Lung (tissue), 12 donors: ENCODE results near the gene TMEM63C. TPM values are rescaled to one million over a fixed set of nuclear protein-coding genes. Genes with fewer than 3 reads are reported as not detected.

Experiments
- ATAC-seq: fragments of 200-7000 bp; cut with Tn5 transposase; one replicate; pipeline ENCODE4 v1.9.1; 2020; ENCODE audit warnings: moderate number of reproducible peaks; ENCODE audit not compliant: insufficient read depth, low FRiP score
- DNase-seq, 3 donors: peaks; one replicate each; pipeline ENCODE4 v3.0.0-alpha.2; 2013 to 2017
- H3K27ac ChIP-seq, 2 donors: one replicate each; pipeline ENCODE4 v1.5.1; 2013; ENCODE audit warnings: mild to moderate bottlenecking in 2 of 2, moderate library complexity in 2 of 2, control low read depth in 1 of 2, inconsistent platforms in 1 of 2, low read depth in 1 of 2, low read length in 1 of 2
- H3K27me3 ChIP-seq, 3 donors: one replicate each; pipeline ENCODE4 v1.5.1; 2013; ENCODE audit warnings: low read length in 2 of 3; ENCODE audit not compliant: control insufficient read depth in 3 of 3, insufficient read depth in 3 of 3
- H3K36me3 ChIP-seq, 4 donors: one replicate each; pipeline ENCODE4 v1.5.1; 2013; ENCODE audit warnings: low read length in 4 of 4, mild to moderate bottlenecking in 1 of 4, moderate library complexity in 1 of 4; ENCODE audit not compliant: control insufficient read depth in 4 of 4, insufficient read depth in 4 of 4
- H3K4me1 ChIP-seq, 5 donors: one replicate each; pipeline ENCODE4 v1.5.1; 2013; ENCODE audit warnings: low read length in 5 of 5, mild to moderate bottlenecking in 2 of 5, moderate library complexity in 1 of 5; ENCODE audit not compliant: control insufficient read depth in 5 of 5, insufficient read depth in 5 of 5
- H3K4me3 ChIP-seq: one replicate; pipeline ENCODE4 v1.5.1; 2013; ENCODE audit warnings: mild to moderate bottlenecking, control low read depth, moderate library complexity
- H3K9ac ChIP-seq, 2 donors: one replicate each; pipeline ENCODE4 v1.5.1; 2013; ENCODE audit warnings: low read length in 2 of 2, control low read depth in 1 of 2; ENCODE audit not compliant: insufficient read depth in 1 of 2
- H3K9me3 ChIP-seq, 4 donors: one replicate each; pipeline ENCODE4 v1.5.1; 2013; ENCODE audit warnings: low read length in 3 of 4, mild to moderate bottlenecking in 1 of 4, moderate library complexity in 1 of 4; ENCODE audit not compliant: control insufficient read depth in 4 of 4, insufficient read depth in 3 of 4
- WGBS, 2 donors: extraction: QIAGEN DNeasy Blood & Tissue Kit; methylation state at CpG; one replicate each; pipeline ENCODE4 v1.1.7; 2013; 5-methylcytosine and 5-hydroxymethylcytosine counted together
- polyA plus RNA-seq, 2 donors: library from polyadenylated mRNA; stranded (reverse); fragments of 200-250 nt; gene quantifications; one replicate each; pipeline ENCODE4 v1.2.1, GENCODE V29; 2013
- total RNA-seq, 2 donors: library from RNA; depleted of rRNA in 1 of 2; stranded (reverse); fragments of >200 nt in 1 of 2; gene quantifications; one replicate each; pipeline ENCODE4 v1.2.1, GENCODE V29; 2014 to 2021
- TF ChIP-seq, protein P1 (sequence below): IDR thresholded peaks from 2 replicates; pipeline ENCODE4 v1.5.1; 2012; ENCODE audit warnings: mild to moderate bottlenecking; ENCODE audit errors: control extremely low read depth, extremely low read depth
- donor health status: control.
- donor health status: control.
- donor health status: Bipolar disorder and iron deficiency.
- donor health status: healthy.
- donor health status: DM: yes; HTN: yes; CAD: no.

The TMEM63C gene
- total and polyA plus RNA-seq, 4 donors: 0.20 to 1.2 (median 0.45) TPM

DNA sequence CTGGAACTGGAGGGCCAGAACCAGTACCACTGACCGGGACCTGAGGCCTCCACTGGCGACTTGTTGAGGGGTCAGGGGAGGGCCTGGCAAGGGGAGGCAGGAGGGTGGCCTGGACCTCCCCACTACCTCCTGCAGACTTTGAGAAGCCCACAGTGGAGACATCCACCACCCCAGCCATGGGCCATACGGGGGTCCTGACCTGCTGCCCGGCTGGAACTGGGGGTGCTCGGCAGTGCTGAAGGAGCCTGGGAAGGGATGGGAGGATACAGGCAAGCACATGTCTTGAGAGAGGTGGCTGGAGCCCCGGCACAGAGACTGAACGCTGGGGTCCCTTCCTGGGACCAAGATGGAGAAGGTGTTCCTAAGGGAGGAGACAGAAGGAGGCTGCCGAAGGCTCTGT is 75.1 kb downstream of the TMEM63C start:
- no peak for DNase-seq
- no peak overlapping the region for H3K4me3 ChIP-seq
- TF ChIP-seq, protein P1, sequence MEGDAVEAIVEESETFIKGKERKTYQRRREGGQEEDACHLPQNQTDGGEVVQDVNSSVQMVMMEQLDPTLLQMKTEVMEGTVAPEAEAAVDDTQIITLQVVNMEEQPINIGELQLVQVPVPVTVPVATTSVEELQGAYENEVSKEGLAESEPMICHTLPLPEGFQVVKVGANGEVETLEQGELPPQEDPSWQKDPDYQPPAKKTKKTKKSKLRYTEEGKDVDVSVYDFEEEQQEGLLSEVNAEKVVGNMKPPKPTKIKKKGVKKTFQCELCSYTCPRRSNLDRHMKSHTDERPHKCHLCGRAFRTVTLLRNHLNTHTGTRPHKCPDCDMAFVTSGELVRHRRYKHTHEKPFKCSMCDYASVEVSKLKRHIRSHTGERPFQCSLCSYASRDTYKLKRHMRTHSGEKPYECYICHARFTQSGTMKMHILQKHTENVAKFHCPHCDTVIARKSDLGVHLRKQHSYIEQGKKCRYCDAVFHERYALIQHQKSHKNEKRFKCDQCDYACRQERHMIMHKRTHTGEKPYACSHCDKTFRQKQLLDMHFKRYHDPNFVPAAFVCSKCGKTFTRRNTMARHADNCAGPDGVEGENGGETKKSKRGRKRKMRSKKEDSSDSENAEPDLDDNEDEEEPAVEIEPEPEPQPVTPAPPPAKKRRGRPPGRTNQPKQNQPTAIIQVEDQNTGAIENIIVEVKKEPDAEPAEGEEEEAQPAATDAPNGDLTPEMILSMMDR: no peak
- ATAC-seq: no peak
- no peak overlapping the region for H3K9ac ChIP-seq
- peaks cover 0 to 5% (median 0%) of the 10 kb centered on the region in 4 donors for H3K9me3 ChIP-seq
- no peaks in the 10 kb centered on the region for H3K36me3 ChIP-seq
- no peak overlapping the region for H3K27ac ChIP-seq
- 91 to 97% methylated on average over 8 of the region's 8 CpGs for WGBS, 2 donors
- H3K4me1 ChIP-seq: no peaks in the 10 kb centered on the region
- H3K27me3 ChIP-seq: peaks cover 0 to 7% (median 3%) of the 10 kb centered on the region in 3 donors

- Histone ChIP-seq H3K4me3 (no peak overlapping the region), H3K4me1 (no peaks in the 10 kb centered on the region), H3K9ac (no peak overlapping the region), H3K9me3 (no peaks in the 10 kb centered on the region), H3K27ac (no peak overlapping the region), H3K36me3 (no peaks in the 10 kb centered on the region), H3K27me3 (peaks cover 0 to 7% (median 0%) of the 10 kb centered on the region in 3 donors)
- DNase-seq (no peak), ATAC-seq (no peak)
- 88 to 94% methylated on average over 10 of the region's 10 CpGs for whole genome bisulfite sequencing, 2 donors
- TF ChIP-seq, protein P1: no peak
Measured at GRCh38 chr14:77257700-77258099, 76.1 kb downstream of the TMEM63C start.

DNA sequence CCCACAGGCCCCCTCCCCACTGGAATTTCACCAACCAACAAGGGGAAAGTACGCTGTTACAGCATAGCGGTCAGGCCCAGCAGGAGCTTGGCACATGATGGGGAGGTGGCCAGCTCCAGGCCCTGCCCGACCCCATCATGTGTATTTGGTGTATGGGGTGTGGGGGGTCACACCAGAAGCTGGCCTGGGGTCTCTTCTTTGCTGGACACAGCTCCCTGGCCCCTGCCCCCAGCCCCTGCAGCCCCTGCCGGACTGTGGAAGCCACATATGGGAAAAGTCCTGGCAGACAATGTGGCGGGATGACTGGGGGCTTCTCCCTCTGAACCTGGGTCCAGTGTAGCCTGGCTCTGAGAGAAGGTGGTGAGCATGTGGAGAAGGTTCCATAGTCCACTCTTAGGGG is 77.0 kb downstream of the TMEM63C start:
- 87 to 89% methylated on average over 5 of the region's 5 CpGs for WGBS, 2 donors
- H3K4me1 ChIP-seq: no peaks in the 10 kb centered on the region
- H3K9me3 ChIP-seq: no peaks in the 10 kb centered on the region
- no peaks in the 10 kb centered on the region for H3K36me3 ChIP-seq
- no peak overlapping the region for H3K4me3 ChIP-seq
- H3K27me3 ChIP-seq: peaks cover 0 to 7% (median 0%) of the 10 kb centered on the region in 3 donors
- no peak for DNase-seq
- no peak overlapping the region for H3K27ac ChIP-seq
- ATAC-seq: no peak
- no peak overlapping the region for H3K9ac ChIP-seq
- TF ChIP-seq, protein P1: no peak
